K562 (cell line): ENCODE measurements around the gene UNC80. TPM values are rescaled to one million over a fixed set of nuclear protein-coding genes. Genes with fewer than 3 reads are reported as not detected.

ENCODE experiments used
- ATAC-seq: fragments of 200-7000 bp; cut with Tn5 transposase; 3 replicates; pipeline ENCODE4 v1.9.1; 2020; ENCODE audit warnings: moderate library complexity
- BruUV-seq: library from RNA; stranded (reverse); fragments of 400-500 nt; replicated peaks from 2 replicates; lab custom pipeline; 2021; lab: Mats Ljungman, UMichigan
- CTCF ChIA-PET: fragments of 300-600 bp; formaldehyde crosslinking; extraction: SDS; loops from one replicate; lab custom pipeline; 2021; ENCODE audit warnings: low intra/inter-chr PET ratio; lab: Yijun Ruan, JAX
- POLR2A ChIA-PET: fragments of 300-600, 350-650 bp; sonication (Branson Sonifier 250); formaldehyde crosslinking; extraction: SDS; loops from one replicate; lab custom pipeline; 2021; ENCODE audit warnings: antibody characterized with exemption, inconsistent platforms; lab: Yijun Ruan, JAX
- DNase-seq, 4 experiments: peaks; one replicate each; pipeline versions ENCODE4 v3.0.0 to v3.0.0-alpha.2; 2011 to 2018; ENCODE audit warnings: low spot score in 3 of 4, mixed read lengths in 3 of 4; ENCODE audit errors: extremely low read depth in 1 of 4
- FAIRE-seq: peaks from 2 replicates; lab custom pipeline; 2011; peaks lifted over from hg19 to GRCh38; lab: Jason Lieb, UNC
- H2AFZ ChIP-seq: 2 replicates; pipeline ENCODE4 v1.6.0; 2011; ENCODE audit warnings: low read depth, low read length, control low read depth, inconsistent platforms
- H3K27ac ChIP-seq: fragments of 200-600 bp; 3 replicates; pipeline ENCODE4 v1.8.0; 2011; ENCODE audit warnings: low read depth, mild to moderate bottlenecking, control low read depth, inconsistent platforms, low read length, moderate library complexity, mixed read lengths; ENCODE audit errors: extremely low read depth
- H3K27me3 ChIP-seq, 2 experiments: fragments of 300-600 bp in 1 of 2; 2 replicates in 1 of 2; 3 replicates in 1 of 2; pipeline versions ENCODE4 v1.6.0 to v1.8.0; 2011; ENCODE audit warnings: inconsistent platforms in 2 of 2, low read length in 2 of 2, mild to moderate bottlenecking in 1 of 2, mixed read lengths in 1 of 2, moderate library complexity in 1 of 2; ENCODE audit not compliant: control insufficient read depth in 2 of 2, insufficient read depth in 2 of 2
- H3K36me3 ChIP-seq: fragments of 300-600 bp; 3 replicates; pipeline ENCODE4 v1.8.0; 2011; ENCODE audit warnings: mild to moderate bottlenecking, low read length, inconsistent platforms; ENCODE audit not compliant: control insufficient read depth, insufficient read depth
- H3K4me1 ChIP-seq, 2 experiments: fragments of 200-600 bp in 1 of 2; replicated peaks in 1 of 2; 2 replicates in 1 of 2; 3 replicates in 1 of 2; pipeline versions ENCODE4 v1.5.1 to v1.8.0; 2011; ENCODE audit warnings: inconsistent platforms in 2 of 2, low read length in 2 of 2, mild to moderate bottlenecking in 1 of 2, mixed read lengths in 1 of 2, moderate library complexity in 1 of 2; ENCODE audit not compliant: control insufficient read depth in 2 of 2, insufficient read depth in 2 of 2
- H3K4me2 ChIP-seq: 2 replicates; pipeline ENCODE4 v1.6.1; 2011; ENCODE audit warnings: low read length, control low read depth, inconsistent platforms, mixed read lengths; ENCODE audit not compliant: insufficient read depth
- H3K4me3 ChIP-seq: fragments of 200-600 bp; sonication (generic), shearing (Covaris generic); 2 replicates; pipeline ENCODE4 v1.5.1; 2016; ENCODE audit warnings: control low read depth, inconsistent platforms
- H3K79me2 ChIP-seq: fragments of 200-600 bp; 3 replicates; pipeline ENCODE4 v1.8.0; 2011; ENCODE audit warnings: low read length, inconsistent platforms; ENCODE audit not compliant: control insufficient read depth, insufficient read depth
- H3K9ac ChIP-seq, 2 experiments: 2 replicates each; pipeline versions ENCODE4 v1.6.0 to v1.6.1; 2011; ENCODE audit warnings: low read depth in 2 of 2, low read length in 2 of 2, control low read depth in 1 of 2, inconsistent platforms in 1 of 2, mild to moderate bottlenecking in 1 of 2, mixed read lengths in 1 of 2; ENCODE audit not compliant: insufficient read depth in 1 of 2
- H3K9me1 ChIP-seq: one replicate; pipeline ENCODE4 v1.6.0; 2011; ENCODE audit warnings: inconsistent platforms, mild to moderate bottlenecking, low read length, moderate library complexity; ENCODE audit not compliant: control insufficient read depth, insufficient read depth
- H3K9me3 ChIP-seq: replicated peaks from 2 replicates; pipeline ENCODE4 v1.5.1; 2011; ENCODE audit warnings: low read depth, low read length, inconsistent platforms; ENCODE audit not compliant: control insufficient read depth, insufficient read depth
- H4K20me1 ChIP-seq: replicated peaks from 2 replicates; pipeline ENCODE4 v1.6.1; 2011; ENCODE audit warnings: low read length, inconsistent platforms, mixed read lengths; ENCODE audit not compliant: control insufficient read depth, insufficient read depth
- MBD1 ChIP-seq: fragments of 250-450 bp; sonication (Bioruptor Pico); IDR thresholded peaks from 2 replicates; pipeline ENCODE4 v1.8.0; 2022; ENCODE audit warnings: inconsistent platforms
- NFE2 ChIP-seq: IDR thresholded peaks from 2 replicates; pipeline ENCODE4 v1.6.1; 2014; ENCODE audit warnings: antibody characterized with exemption, low read depth
- PCBP1 ChIP-seq: fragments of 200-400 bp; formaldehyde crosslinking; IDR thresholded peaks from 2 replicates; pipeline ENCODE4 v1.6.1; 2018; ENCODE audit warnings: mild to moderate bottlenecking, low read depth, low read length; ENCODE audit not compliant: poor library complexity, severe bottlenecking
- PHF8 ChIP-seq: fragments of 200-600 bp; sonication (generic); IDR thresholded peaks from 2 replicates; pipeline ENCODE4 v1.6.1; 2012; ENCODE audit warnings: mixed run types, mild to moderate bottlenecking, inconsistent platforms, low read length, moderate library complexity, borderline replicate concordance
- PURB ChIP-seq: sonication (generic); formaldehyde crosslinking; IDR thresholded peaks from 2 replicates; pipeline ENCODE4 v1.9.0; 2021; ENCODE audit warnings: low read depth, mild to moderate bottlenecking, missing genetic modification reagents
- RERE ChIP-seq: sonication (generic); formaldehyde crosslinking; IDR thresholded peaks from 2 replicates; pipeline ENCODE4 v1.8.0; 2023; ENCODE audit warnings: missing genetic modification reagents, mild to moderate bottlenecking, borderline replicate concordance
- SMAD1 ChIP-seq: fragments of 150-350 bp; IDR thresholded peaks from 2 replicates; pipeline ENCODE4 v1.6.1; 2014; ENCODE audit warnings: low read length, low read depth; ENCODE audit not compliant: partially characterized antibody
- TBP ChIP-seq: optimal IDR thresholded peaks from 2 replicates; pipeline ENCODE3; 2011; ENCODE audit warnings: low read depth, low read length, improper control_type of control experiment
- THRA ChIP-seq: fragments of 450-650 bp; IDR thresholded peaks from 2 replicates; pipeline ENCODE4 v1.6.1; 2017; ENCODE audit warnings: mild to moderate bottlenecking, moderate library complexity
- TRIM24 ChIP-seq, 2 experiments: fragments of 450-650 bp; IDR thresholded peaks; 2 replicates each; pipeline ENCODE4 v1.6.1; 2016
- ZNF444 ChIP-seq: fragments of 250-450 bp; sonication (Bioruptor Pico); IDR thresholded peaks from 2 replicates; pipeline ENCODE4 v1.4.0; 2020; ENCODE audit warnings: mild to moderate bottlenecking, moderate library complexity
- ZNF507 ChIP-seq: conservative IDR thresholded peaks from 2 replicates; pipeline ENCODE4 v1.6.1; 2017; ENCODE audit warnings: missing genetic modification characterization, missing compliant biosample characterization
- ZNF586 ChIP-seq: fragments of 450-650 bp; formaldehyde crosslinking; conservative IDR thresholded peaks from 2 replicates; pipeline ENCODE4 v1.4.0; 2020; ENCODE audit warnings: mild to moderate bottlenecking, moderate library complexity
- WGBS: fragments of 100-300 bp; shearing (Covaris generic); methylation state at CpG from one replicate; pipeline ENCODE4 v1.1.6; 2016; ENCODE audit warnings: low coverage, mixed read lengths; ENCODE audit not compliant: insufficient coverage; ENCODE audit errors: missing lambda C conversion rate; 5-methylcytosine and 5-hydroxymethylcytosine counted together
- in situ Hi-C: fragments of 300-500 bp; cut with MboI; formaldehyde crosslinking; loops from 4 replicates; pipeline ENCODE4 v1.15.0; 2018; ENCODE audit warnings: inconsistent platforms, mixed read lengths
- intact Hi-C: fragments of 100-400 bp; cut with micrococcal nuclease; formaldehyde crosslinking; loops from 2 replicates; pipeline ENCODE4 v1.14.2; 2022
- polyA plus RNA-seq, 8 experiments: library from polyadenylated mRNA; depleted of rRNA in 4 of 8; stranded (reverse) in 5 of 8; unstranded in 3 of 8; fragments of >200 nt; fragmentation: Nextera tagmentation in 2 of 8; fragmentation: Illumina TruSeq in 1 of 8; extraction: Ambion mirVana in 2 of 8; extraction: Trizol in 1 of 8; gene quantifications; 2 replicates each; pipeline versions ENCODE4 v1.2.1 to v1.2.3, GENCODE V29; 2011 to 2014; ENCODE audit warnings: inconsistent platforms in 1 of 8, missing spikeins in 1 of 8
- total RNA-seq, 7 experiments: library from RNA; depleted of rRNA in 6 of 7; stranded (reverse); fragments of >200 nt in 6 of 7; fragmentation: Illumina TruSeq in 2 of 7; extraction: Trizol in 2 of 7; gene quantifications; 2 replicates each; pipeline versions ENCODE4 v1.2.1 to v1.2.3, GENCODE V29; 2011 to 2021; ENCODE audit warnings: low replicate concordance in 1 of 7

The UNC80 gene
- total and polyA plus RNA-seq, 9 of the 15 experiments (the other 6 are each of a cell fraction or from before 2014, with no cell fraction given) = under 0.01 to 0.04 (median 0.01) TPM; not detected in 5

- Histone ChIP-seq H4K20me1 (no peaks in the 10 kb centered on the region), H3K79me2 (no peaks in the 10 kb centered on the region), H3K9ac (no peak overlapping the region), H3K36me3 (no peaks in the 10 kb centered on the region), H3K9me1 (no peaks in the 10 kb centered on the region), H3K4me2 (no peak overlapping the region), H2AFZ (no peak overlapping the region), H3K4me1 (no peaks in the 10 kb centered on the region), H3K4me3 (no peak overlapping the region), H3K9me3 (no peaks in the 10 kb centered on the region), H3K27ac (no peak overlapping the region), H3K27me3 (no peaks in the 10 kb centered on the region)
- TF ChIP-seq RERE (CRISPR knock-in tag) (no peak), ZNF444 (CRISPR knock-in tag) (no peak), NFE2 (no peak), TBP (no peak), ZNF507 (no peak), PHF8 (no peak), PCBP1 (no peak), PURB (CRISPR knock-in tag) (no peak), MBD1 (CRISPR knock-in tag) (no peak), TRIM24 (IDR thresholded peaks at IDR 0.05) (no peak), ZNF586 (no peak), SMAD1 (no peak), THRA (no peak)
- ATAC-seq (no peak), DNase-seq (no peak), FAIRE-seq (no peak)
- 0% methylated on average over 3 of the region's 3 CpGs for WGBS
- BruUV-seq = no TSS peak
- intact Hi-C loops (no loop called here), in situ Hi-C loops (no loop called here)
- CTCF ChIA-PET = no interaction called here
- POLR2A ChIA-PET = no interaction called here
Measured at GRCh38 chr2:209936106-209936666, 164.6 kb downstream of the UNC80 start.
